Measurements from ENCODE around the gene ACO2.
A peak's percentile ranks its signal among the peaks of the same experiment; 100 is the strongest.
"Not testable (repeated sequence)": the region's sequence is repeated elsewhere in the genome, so short reads cannot be mapped to it uniquely, and the experiment has no call there.

The ACO2 gene

DNA sequence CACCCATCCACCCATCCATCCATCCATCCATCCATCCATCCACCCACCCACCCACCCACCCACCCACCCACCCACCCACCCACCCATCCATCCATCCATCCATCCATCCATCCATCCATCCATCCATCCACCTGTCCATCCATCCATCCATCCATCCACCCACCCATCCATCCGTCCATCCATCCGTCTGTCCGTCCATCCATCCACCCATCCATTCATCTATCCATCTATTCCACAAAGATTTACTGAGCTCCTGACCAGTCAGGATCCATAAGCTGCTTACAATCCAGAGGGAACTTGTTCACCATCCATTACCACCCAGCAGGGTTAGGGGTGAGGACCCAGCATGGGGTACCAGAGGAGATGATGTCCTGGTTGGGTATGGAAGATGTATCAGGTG, 103.4 kb downstream of the ACO2 start:
- CTCF ChIA-PET: interaction anchor here (0.9 to 1.0 kb wide), 2 partner anchors 24 to 422 kb away, joined by 3 read pairs; no protein-coding TSS in a partner anchor
- H3K27ac ChIP-seq (ENCODE audit: extremely low read depth, low read depth, low read length): not testable (repeated sequence)
- POLR2A ChIA-PET: interaction anchor here (1.2 to 9.9 kb wide), 3 partner anchors 10 to 49 kb away, joined by 3 to 85 read pairs (median 6); partner anchors contain the start of genes PMM1 and XRCC6

DNA sequence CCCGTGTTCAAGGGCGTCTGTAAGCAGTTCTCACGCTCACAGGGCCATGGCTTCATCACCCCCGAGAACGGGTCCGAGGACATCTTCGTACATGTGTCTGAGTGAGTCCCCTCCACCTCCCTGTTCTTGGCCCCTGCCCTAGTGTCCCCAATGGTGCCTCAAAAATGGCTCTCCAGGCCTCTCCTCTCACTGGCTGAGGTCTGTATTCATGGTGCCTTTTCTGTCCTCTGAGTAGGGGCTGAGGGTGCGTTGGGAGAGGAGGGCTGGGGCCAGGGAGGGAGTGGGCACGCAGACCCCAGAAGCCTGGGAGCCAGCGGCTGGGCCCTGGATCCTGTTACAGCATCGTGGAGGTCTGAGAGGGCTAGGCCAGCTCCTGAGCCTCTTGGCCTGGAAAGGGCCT, 104.8 kb downstream of the ACO2 start:
- CTCF ChIA-PET: interaction anchor here (0.6 to 0.8 kb wide), 2 partner anchors 102 to 171 kb away, joined by 3 read pairs; no protein-coding TSS in a partner anchor

More for the DNA sequence above, 103.4 kb downstream of the ACO2 start:
- H3K36me3 ChIP-seq (ENCODE audit: control insufficient read depth in 2 of 2, insufficient read depth in 1 of 2, low read length in 2 of 2): peaks cover 0 to 27% of the 10 kb centered on the region in 2 experiments; a peak in 1 of 3 replicates
- H3K4me3 ChIP-seq (ENCODE audit: low read depth, low read length); H3K4me1 ChIP-seq (ENCODE audit: control insufficient read depth, insufficient read depth, low read length); H3K9me3 ChIP-seq (ENCODE audit: control insufficient read depth, insufficient read depth, low read depth, low read length): not testable (repeated sequence)
- TF ChIP-seq ZNF366 (tag by site-specific recombination; conservative IDR thresholded peaks at IDR 0.05): peak; percentile 91

DNA sequence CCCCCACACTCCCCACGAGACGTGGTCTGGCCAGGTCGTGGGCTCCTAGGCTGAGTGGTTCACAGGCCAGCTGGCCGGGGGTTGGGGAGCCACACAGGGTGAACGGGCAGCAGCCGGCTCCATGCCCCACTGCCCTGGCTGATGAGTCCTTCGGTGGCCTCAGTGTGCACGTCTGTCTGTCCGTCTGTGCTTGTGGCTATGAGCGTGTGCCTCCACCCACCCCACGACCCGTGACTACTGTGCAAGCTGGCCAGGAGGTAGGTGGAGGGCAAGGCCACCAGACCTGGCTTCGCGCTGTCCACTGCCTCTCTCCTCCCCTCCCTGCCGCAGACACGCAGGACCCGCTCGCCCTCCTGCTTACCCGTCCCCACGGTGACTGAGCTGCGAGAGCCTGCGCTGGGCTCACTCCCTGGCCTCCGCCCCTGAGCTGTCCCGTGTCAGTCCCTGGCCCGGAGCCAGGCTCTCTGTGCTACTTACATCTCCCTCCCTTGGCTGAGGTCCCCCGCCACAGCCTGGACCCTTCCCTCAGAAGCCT, 106.0 kb downstream of the ACO2 start:
- ChIA-PET CTCF (interaction anchor here (1.0 kb wide), 1 partner anchor 23 kb away, joined by 3 read pairs; no protein-coding TSS in a partner anchor), POLR2A (interaction anchor here (2.2 to 9.9 kb wide), 2 partner anchors 14 to 15 kb away, joined by 10 to 85 read pairs; partner anchors contain the start of genes CSDC2 and PMM1)
- Histone ChIP-seq H3K9me3 (ENCODE audit: control insufficient read depth, insufficient read depth, low read depth, low read length) (no peaks in the 10 kb centered on the region), H3K36me3 (ENCODE audit: control insufficient read depth in 2 of 2, insufficient read depth in 1 of 2, low read length in 2 of 2) (peaks cover 0 to 53% of the 10 kb centered on the region in 2 experiments; a peak in 2 of 3 replicates), H3K4me1 (ENCODE audit: control insufficient read depth, insufficient read depth, low read length) (no peaks in the 10 kb centered on the region), H3K4me3 (ENCODE audit: low read depth, low read length) (no peak overlapping the region), H3K27ac (ENCODE audit: extremely low read depth, low read depth, low read length) (no peak overlapping the region)
- TF ChIP-seq ZNF621 (tag by site-specific recombination; IDR thresholded peaks at IDR 0.05) (no peak), ZSCAN30 (tag by site-specific recombination; IDR thresholded peaks at IDR 0.05) (no peak), ZNF514 (tag by site-specific recombination; IDR thresholded peaks at IDR 0.05) (no peak), ZNF837 (tag by site-specific recombination; IDR thresholded peaks at IDR 0.05) (no peak), ZEB2 (tag by site-specific recombination; IDR thresholded peaks at IDR 0.05) (no peak), ZNF658 (tag by site-specific recombination; IDR thresholded peaks at IDR 0.05) (no peak), ZNF16 (tag by site-specific recombination; IDR thresholded peaks at IDR 0.05; ENCODE audit: low read depth) (no peak), ZNF24 (tag by site-specific recombination; IDR thresholded peaks at IDR 0.05) (no peak), ZNF223 (tag by site-specific recombination; IDR thresholded peaks at IDR 0.05) (no peak), ZNF76 (tag by site-specific recombination; IDR thresholded peaks at IDR 0.05; ENCODE audit: borderline replicate concordance, low read depth) (no peak), ZNF785 (tag by site-specific recombination; IDR thresholded peaks at IDR 0.05) (no peak), ZNF239 (tag by site-specific recombination; IDR thresholded peaks at IDR 0.05) (no peak), ZNF560 (tag by site-specific recombination; IDR thresholded peaks at IDR 0.05; ENCODE audit: borderline replicate concordance) (no peak), BCL11A (tag by site-specific recombination; IDR thresholded peaks at IDR 0.05; ENCODE audit: low read depth) (no peak), ZNF404 (tag by site-specific recombination; IDR thresholded peaks at IDR 0.05) (no peak), SP2 (tag by site-specific recombination; IDR thresholded peaks at IDR 0.05) (no peak)
- TF ChIP-seq, protein P1, sequence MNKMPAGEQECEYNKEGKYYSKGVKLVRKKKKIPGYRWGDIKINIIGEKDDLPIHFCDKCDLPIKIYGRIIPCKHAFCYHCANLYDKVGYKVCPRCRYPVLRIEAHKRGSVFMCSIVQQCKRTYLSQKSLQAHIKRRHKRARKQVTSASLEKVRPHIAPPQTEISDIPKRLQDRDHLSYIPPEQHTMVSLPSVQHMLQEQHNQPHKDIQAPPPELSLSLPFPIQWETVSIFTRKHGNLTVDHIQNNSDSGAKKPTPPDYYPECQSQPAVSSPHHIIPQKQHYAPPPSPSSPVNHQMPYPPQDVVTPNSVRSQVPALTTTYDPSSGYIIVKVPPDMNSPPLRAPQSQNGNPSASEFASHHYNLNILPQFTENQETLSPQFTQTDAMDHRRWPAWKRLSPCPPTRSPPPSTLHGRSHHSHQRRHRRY (tag by site-specific recombination; IDR thresholded peaks at IDR 0.05): no peak
- TF ChIP-seq, protein P2, sequence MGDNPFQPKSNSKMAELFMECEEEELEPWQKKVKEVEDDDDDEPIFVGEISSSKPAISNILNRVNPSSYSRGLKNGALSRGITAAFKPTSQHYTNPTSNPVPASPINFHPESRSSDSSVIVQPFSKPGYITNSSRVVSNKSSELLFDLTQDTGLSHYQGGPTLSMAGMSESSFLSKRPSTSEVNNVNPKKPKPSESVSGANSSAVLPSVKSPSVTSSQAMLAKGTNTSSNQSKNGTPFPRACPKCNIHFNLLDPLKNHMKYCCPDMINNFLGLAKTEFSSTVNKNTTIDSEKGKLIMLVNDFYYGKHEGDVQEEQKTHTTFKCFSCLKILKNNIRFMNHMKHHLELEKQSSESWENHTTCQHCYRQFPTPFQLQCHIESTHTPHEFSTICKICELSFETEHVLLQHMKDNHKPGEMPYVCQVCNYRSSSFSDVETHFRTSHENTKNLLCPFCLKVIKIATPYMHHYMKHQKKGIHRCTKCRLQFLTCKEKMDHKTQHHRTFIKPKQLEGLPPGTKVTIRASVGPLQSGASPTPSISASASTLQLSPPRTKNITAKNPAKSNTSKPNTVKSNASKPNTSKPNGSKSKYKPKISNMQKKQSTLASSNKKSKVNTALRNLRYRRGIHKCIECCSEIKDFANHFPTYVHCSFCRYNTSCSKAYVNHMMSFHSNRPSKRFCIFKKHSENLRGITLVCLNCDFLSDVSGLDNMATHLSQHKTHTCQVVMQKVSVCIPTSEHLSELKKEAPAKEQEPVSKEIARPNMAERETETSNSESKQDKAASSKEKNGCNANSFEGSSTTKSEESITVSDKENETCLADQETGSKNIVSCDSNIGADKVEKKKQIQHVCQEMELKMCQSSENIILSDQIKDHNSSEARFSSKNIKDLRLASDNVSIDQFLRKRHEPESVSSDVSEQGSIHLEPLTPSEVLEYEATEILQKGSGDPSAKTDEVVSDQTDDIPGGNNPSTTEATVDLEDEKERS (tag by site-specific recombination; IDR thresholded peaks at IDR 0.05): no peak
- TF ChIP-seq, protein P3, sequence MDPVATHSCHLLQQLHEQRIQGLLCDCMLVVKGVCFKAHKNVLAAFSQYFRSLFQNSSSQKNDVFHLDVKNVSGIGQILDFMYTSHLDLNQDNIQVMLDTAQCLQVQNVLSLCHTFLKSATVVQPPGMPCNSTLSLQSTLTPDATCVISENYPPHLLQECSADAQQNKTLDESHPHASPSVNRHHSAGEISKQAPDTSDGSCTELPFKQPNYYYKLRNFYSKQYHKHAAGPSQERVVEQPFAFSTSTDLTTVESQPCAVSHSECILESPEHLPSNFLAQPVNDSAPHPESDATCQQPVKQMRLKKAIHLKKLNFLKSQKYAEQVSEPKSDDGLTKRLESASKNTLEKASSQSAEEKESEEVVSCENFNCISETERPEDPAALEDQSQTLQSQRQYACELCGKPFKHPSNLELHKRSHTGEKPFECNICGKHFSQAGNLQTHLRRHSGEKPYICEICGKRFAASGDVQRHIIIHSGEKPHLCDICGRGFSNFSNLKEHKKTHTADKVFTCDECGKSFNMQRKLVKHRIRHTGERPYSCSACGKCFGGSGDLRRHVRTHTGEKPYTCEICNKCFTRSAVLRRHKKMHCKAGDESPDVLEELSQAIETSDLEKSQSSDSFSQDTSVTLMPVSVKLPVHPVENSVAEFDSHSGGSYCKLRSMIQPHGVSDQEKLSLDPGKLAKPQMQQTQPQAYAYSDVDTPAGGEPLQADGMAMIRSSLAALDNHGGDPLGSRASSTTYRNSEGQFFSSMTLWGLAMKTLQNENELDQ (tag by site-specific recombination; IDR thresholded peaks at IDR 0.05; ENCODE audit: low read depth): no peak

More for the DNA sequence above, 104.8 kb downstream of the ACO2 start:
- Histone ChIP-seq H3K4me1 (ENCODE audit: control insufficient read depth, insufficient read depth, low read length) (no peaks in the 10 kb centered on the region), H3K9me3 (ENCODE audit: control insufficient read depth, insufficient read depth, low read depth, low read length) (no peaks in the 10 kb centered on the region), H3K36me3 (ENCODE audit: control insufficient read depth in 2 of 2, insufficient read depth in 1 of 2, low read length in 2 of 2) (peaks cover 0 to 41% of the 10 kb centered on the region in 2 experiments; a peak in 1 of 3 replicates), H3K4me3 (ENCODE audit: low read depth, low read length) (no peak overlapping the region), H3K27ac (ENCODE audit: extremely low read depth, low read depth, low read length) (no peak overlapping the region)
- TF ChIP-seq, protein P4, sequence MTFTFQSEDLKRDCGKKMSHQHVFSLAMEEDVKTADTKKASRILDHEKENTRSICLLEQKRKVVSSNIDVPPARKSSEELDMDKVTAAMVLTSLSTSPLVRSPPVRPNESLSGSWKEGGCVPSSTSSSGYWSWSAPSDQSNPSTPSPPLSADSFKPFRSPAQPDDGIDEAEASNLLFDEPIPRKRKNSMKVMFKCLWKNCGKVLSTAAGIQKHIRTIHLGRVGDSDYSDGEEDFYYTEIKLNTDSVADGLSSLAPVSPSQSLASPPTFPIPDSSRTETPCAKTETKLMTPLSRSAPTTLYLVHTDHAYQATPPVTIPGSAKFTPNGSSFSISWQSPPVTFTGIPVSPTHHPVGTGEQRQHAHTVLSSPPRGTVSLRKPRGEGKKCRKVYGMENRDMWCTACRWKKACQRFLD (tag by site-specific recombination; IDR thresholded peaks at IDR 0.05): no peak
- TF ChIP-seq ZNF621 (tag by site-specific recombination; IDR thresholded peaks at IDR 0.05): no peak
- POLR2A ChIA-PET: interaction anchor here (1.2 to 9.9 kb wide), 4 partner anchors 9 to 47 kb away, joined by 3 to 85 read pairs (median 8); partner anchors contain the start of genes CSDC2, PMM1 and XRCC6
